GM19035 (cell line): Measurements from ENCODE around the gene FOXD4L3.
"Not testable (repeated sequence)": the region's sequence is repeated elsewhere in the genome, so short reads cannot be mapped to it uniquely, and the experiment has no call there.

Experiments used
- ATAC-seq: cut with Tn5 transposase; IDR thresholded peaks from one replicate; pipeline ENCODE4 v1.9.1; 2021; ENCODE audit not compliant: unreplicated experiment

Gene FOXD4L3

GRCh38 chr9:68302567-68302966 lies at the start of gene FOXD4L3:
Gene FOXD4L3, plus strand, starts transcription at chr9:68302867. Its CDS starts 85 bp downstream, at chr9:68302952.
- ATAC-seq: not testable (repeated sequence)

- ATAC-seq: not testable (repeated sequence)
These were observed 21.6 kb upstream of the FOXD4L3 start for GRCh38 chr9:68281041-68281440.

GRCh38 chr9:68303771-68304170 lies 1.1 kb downstream of the FOXD4L3 start:
- ATAC-seq: not testable (repeated sequence)

GRCh38 chr9:68304212-68304611 lies 1.5 kb downstream of the FOXD4L3 start:
- ATAC-seq: not testable (repeated sequence)

GRCh38 chr9:68304777-68305176 lies 2.1 kb downstream of the FOXD4L3 start:
- ATAC-seq: not testable (repeated sequence)

GRCh38 chr9:68305680-68306285 lies 3.1 kb downstream of the FOXD4L3 start:
- not testable (repeated sequence) for ATAC-seq

GRCh38 chr9:68306391-68306964 lies 3.8 kb downstream of the FOXD4L3 start:
- ATAC-seq: not testable (repeated sequence)

- ATAC-seq: not testable (repeated sequence)
These were observed 4.5 kb downstream of the FOXD4L3 start for GRCh38 chr9:68307127-68307526.

- ATAC-seq: not testable (repeated sequence)
These were observed 5.0 kb downstream of the FOXD4L3 start for GRCh38 chr9:68307654-68308053.

GRCh38 chr9:68311208-68311607 lies 8.5 kb downstream of the FOXD4L3 start:
- not testable (repeated sequence) for ATAC-seq

- ATAC-seq: not testable (repeated sequence)
These were observed 15.5 kb downstream of the FOXD4L3 start for GRCh38 chr9:68318209-68318608.

- ATAC-seq: not testable (repeated sequence)
These were observed 21.1 kb downstream of the FOXD4L3 start for GRCh38 chr9:68323749-68324148.

GRCh38 chr9:68324518-68324917 lies 21.9 kb downstream of the FOXD4L3 start:
- not testable (repeated sequence) for ATAC-seq

GRCh38 chr9:68329106-68329505 lies 26.4 kb downstream of the FOXD4L3 start:
- not testable (repeated sequence) for ATAC-seq

GRCh38 chr9:68330531-68331173 lies 28.0 kb downstream of the FOXD4L3 start:
- ATAC-seq: not testable (repeated sequence)

- ATAC-seq: not testable (repeated sequence)
These were observed 29.5 kb downstream of the FOXD4L3 start for GRCh38 chr9:68332122-68332521.

GRCh38 chr9:68335935-68336334 lies 33.3 kb downstream of the FOXD4L3 start:
- ATAC-seq: not testable (repeated sequence)

GRCh38 chr9:68336639-68337339 lies 34.1 kb downstream of the FOXD4L3 start:
- not testable (repeated sequence) for ATAC-seq

- ATAC-seq: not testable (repeated sequence)
These were observed 35.3 kb downstream of the FOXD4L3 start for GRCh38 chr9:68338000-68338399.

- ATAC-seq: not testable (repeated sequence)
These were observed 39.8 kb downstream of the FOXD4L3 start for GRCh38 chr9:68342265-68343025.

- ATAC-seq: not testable (repeated sequence)
These were observed 40.6 kb downstream of the FOXD4L3 start for GRCh38 chr9:68343242-68343641.
